Lower leg skin (tissue), 3 donors: ENCODE measurements around the gene PSEN2.

Experiments
- POLR2A ChIP-seq, 2 donors: fragments of 450-650 bp; IDR thresholded peaks; one replicate each; pipeline ENCODE4 v1.6.1; 2016 to 2017; ENCODE audit warnings: antibody characterized with exemption in 2 of 2, mild to moderate bottlenecking in 1 of 2, moderate library complexity in 1 of 2
- TF ChIP-seq, protein P1 (sequence below), 3 donors: fragments of 450-650 bp; IDR thresholded peaks; one replicate each; pipeline ENCODE4 v1.5.1; 2016; ENCODE audit warnings: antibody characterized with exemption in 3 of 3, mild to moderate bottlenecking in 3 of 3, moderate library complexity in 2 of 3

DNA sequence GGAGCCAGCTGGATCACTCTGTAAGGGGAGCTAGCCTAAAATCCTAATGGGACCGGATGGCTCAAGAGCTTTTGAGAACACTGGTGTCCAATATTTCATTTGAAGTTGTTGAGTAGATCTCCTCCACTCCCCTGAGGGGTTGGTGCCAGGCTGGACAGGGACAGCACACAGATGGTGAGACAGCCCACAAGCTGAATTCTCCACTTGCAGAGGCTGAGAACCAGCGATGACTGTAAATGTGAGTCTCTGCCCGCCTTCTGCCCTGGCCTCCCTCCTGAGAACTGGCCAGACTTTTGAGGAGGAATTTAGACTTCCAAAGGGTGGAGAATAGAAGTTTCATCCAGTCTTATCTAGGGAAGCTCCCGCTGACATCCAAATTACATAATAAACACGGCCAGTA lies 49.2 kb downstream of the PSEN2 start:
- no peak for TF ChIP-seq POLR2A (IDR thresholded peaks at IDR 0.05)
- TF ChIP-seq, protein P1, sequence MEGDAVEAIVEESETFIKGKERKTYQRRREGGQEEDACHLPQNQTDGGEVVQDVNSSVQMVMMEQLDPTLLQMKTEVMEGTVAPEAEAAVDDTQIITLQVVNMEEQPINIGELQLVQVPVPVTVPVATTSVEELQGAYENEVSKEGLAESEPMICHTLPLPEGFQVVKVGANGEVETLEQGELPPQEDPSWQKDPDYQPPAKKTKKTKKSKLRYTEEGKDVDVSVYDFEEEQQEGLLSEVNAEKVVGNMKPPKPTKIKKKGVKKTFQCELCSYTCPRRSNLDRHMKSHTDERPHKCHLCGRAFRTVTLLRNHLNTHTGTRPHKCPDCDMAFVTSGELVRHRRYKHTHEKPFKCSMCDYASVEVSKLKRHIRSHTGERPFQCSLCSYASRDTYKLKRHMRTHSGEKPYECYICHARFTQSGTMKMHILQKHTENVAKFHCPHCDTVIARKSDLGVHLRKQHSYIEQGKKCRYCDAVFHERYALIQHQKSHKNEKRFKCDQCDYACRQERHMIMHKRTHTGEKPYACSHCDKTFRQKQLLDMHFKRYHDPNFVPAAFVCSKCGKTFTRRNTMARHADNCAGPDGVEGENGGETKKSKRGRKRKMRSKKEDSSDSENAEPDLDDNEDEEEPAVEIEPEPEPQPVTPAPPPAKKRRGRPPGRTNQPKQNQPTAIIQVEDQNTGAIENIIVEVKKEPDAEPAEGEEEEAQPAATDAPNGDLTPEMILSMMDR (IDR thresholded peaks at IDR 0.05) = no peak
